ENCODE results near the gene SEBOX.

SEBOX gene

GRCh38 chr17:28317099-28317965 is 47.7 kb downstream of the SEBOX start:
- no peak for DNase-seq

- no peak for DNase-seq
Measured at GRCh38 chr17:28315846-28316705, 48.9 kb downstream of the SEBOX start.

DNA sequence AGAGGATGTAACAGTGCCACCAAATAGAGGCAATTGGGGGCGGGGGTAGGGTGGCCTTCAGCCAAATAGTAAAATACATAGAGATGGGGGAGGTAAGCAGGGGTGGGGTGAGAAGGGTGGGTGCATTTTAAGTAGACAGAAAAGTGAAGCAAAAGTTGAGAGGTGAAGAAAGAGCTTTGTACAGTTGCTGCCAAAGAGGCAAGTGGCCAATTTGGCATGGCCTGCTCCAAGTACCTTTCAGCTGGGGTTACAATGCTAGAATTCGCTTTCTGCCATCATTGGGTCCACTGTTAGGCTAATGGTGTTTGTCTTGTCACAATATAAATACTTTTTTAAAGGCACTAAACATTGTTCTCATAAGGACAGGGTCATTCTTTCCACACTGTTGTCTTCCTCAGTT is 51.2 kb downstream of the SEBOX start:
- no peak for DNase-seq
